Astrocyte (in vitro differentiated cells and primary cell): ENCODE data around the gene PEX5L. TPM values are rescaled to one million over a fixed set of nuclear protein-coding genes. Genes with fewer than 3 reads are reported as not detected.

Experiments used
- DNase-seq: peaks from one replicate; pipeline ENCODE4 v3.0.0-alpha.2; 2010; ENCODE audit warnings: low read depth
- FAIRE-seq: peaks from 2 replicates; lab custom pipeline; 2011; peaks lifted over from hg19 to GRCh38; lab: Jason Lieb, UNC
- H2AFZ ChIP-seq: 2 replicates; pipeline ENCODE4 v1.6.0; 2012; ENCODE audit warnings: low read depth, low read length, inconsistent platforms
- H3K27ac ChIP-seq: 2 replicates; pipeline ENCODE4 v1.5.1; 2011; ENCODE audit warnings: low read depth, low read length, inconsistent platforms
- H3K27me3 ChIP-seq: 2 replicates; pipeline ENCODE4 v1.6.0; 2011; ENCODE audit warnings: low read length, inconsistent platforms; ENCODE audit not compliant: insufficient read depth
- H3K36me3 ChIP-seq: 2 replicates; pipeline ENCODE4 v1.5.1; 2011; ENCODE audit warnings: low read length, inconsistent platforms; ENCODE audit not compliant: insufficient read depth
- H3K4me1 ChIP-seq: 2 replicates; pipeline ENCODE4 v1.5.1; 2011; ENCODE audit warnings: low read length, inconsistent platforms; ENCODE audit not compliant: insufficient read depth
- H3K4me2 ChIP-seq: 2 replicates; pipeline ENCODE4 v1.6.0; 2012; ENCODE audit warnings: low read length, inconsistent platforms
- H3K4me3 ChIP-seq: 2 replicates; pipeline ENCODE4 v1.5.1; 2011; ENCODE audit warnings: low read depth, mild to moderate bottlenecking, low read length, inconsistent platforms; ENCODE audit not compliant: insufficient read depth
- H3K79me2 ChIP-seq: 2 replicates; pipeline ENCODE4 v1.6.0; 2012; ENCODE audit warnings: mild to moderate bottlenecking, low read length, inconsistent platforms; ENCODE audit not compliant: insufficient read depth
- H3K9ac ChIP-seq: 2 replicates; pipeline ENCODE4 v1.6.0; 2012; ENCODE audit warnings: mild to moderate bottlenecking, low read length, inconsistent platforms
- H3K9me3 ChIP-seq: 2 replicates; pipeline ENCODE4 v1.5.1; 2012; ENCODE audit warnings: low read depth, mild to moderate bottlenecking, low read length, inconsistent platforms; ENCODE audit not compliant: insufficient read depth
- H4K20me1 ChIP-seq: 2 replicates; pipeline ENCODE4 v1.6.0; 2012; ENCODE audit warnings: low read length, inconsistent platforms; ENCODE audit not compliant: insufficient read depth
- H3K27ac Mint-ChIP-seq: one replicate; pipeline ENCODE4 v1.8.0; 2021; ENCODE audit warnings: mild to moderate bottlenecking, mixed read lengths; ENCODE audit not compliant: unreplicated experiment
- H3K27me3 Mint-ChIP-seq: one replicate; pipeline ENCODE4 v1.8.0; 2021; ENCODE audit warnings: low read depth, mixed read lengths; ENCODE audit not compliant: unreplicated experiment
- H3K36me3 Mint-ChIP-seq: one replicate; pipeline ENCODE4 v1.8.0; 2021; ENCODE audit warnings: low read depth, mixed read lengths; ENCODE audit not compliant: unreplicated experiment
- H3K4me1 Mint-ChIP-seq: one replicate; pipeline ENCODE4 v1.8.0; 2021; ENCODE audit warnings: low read depth, mixed read lengths; ENCODE audit not compliant: unreplicated experiment
- H3K4me3 Mint-ChIP-seq: one replicate; pipeline ENCODE4 v1.8.0; 2021; ENCODE audit warnings: mild to moderate bottlenecking, moderate library complexity, mixed read lengths; ENCODE audit not compliant: unreplicated experiment
- H3K9me3 Mint-ChIP-seq: one replicate; pipeline ENCODE4 v1.8.0; 2021; ENCODE audit warnings: mild to moderate bottlenecking, mixed read lengths; ENCODE audit not compliant: unreplicated experiment
- CTCF ChIP-seq: IDR thresholded peaks from 2 replicates; pipeline ENCODE4 v1.5.1; 2011; ENCODE audit warnings: low read depth, mild to moderate bottlenecking, inconsistent platforms, low read length, moderate library complexity; ENCODE audit not compliant: insufficient read depth
- EZH2 ChIP-seq: IDR thresholded peaks from 2 replicates; pipeline ENCODE4 v1.6.1; 2012; ENCODE audit warnings: mild to moderate bottlenecking, low read length, inconsistent platforms; ENCODE audit not compliant: insufficient read depth
- total RNA-seq: library from RNA; stranded (reverse); gene quantifications from 2 replicates; pipeline ENCODE4 v1.2.1, GENCODE V29; 2021

The PEX5L gene
- total RNA-seq, 1 donor from 2014 or later = 0.43 TPM

- Histone ChIP-seq H3K4me2 (no peak overlapping the region), H3K9me3 (no peaks in the 10 kb centered on the region), H4K20me1 (no peaks in the 10 kb centered on the region), H3K36me3 (no peaks in the 10 kb centered on the region), H3K4me1 (peaks cover 10% of the 10 kb centered on the region), H3K9ac (no peak overlapping the region), H3K79me2 (no peaks in the 10 kb centered on the region), H3K27me3 (no peaks in the 10 kb centered on the region), H3K4me3 (no peak overlapping the region), H2AFZ (no peak overlapping the region), H3K27ac (no peak overlapping the region)
- Mint-ChIP-seq H3K9me3 (no peaks in the 10 kb centered on the region), H3K36me3 (no peaks in the 10 kb centered on the region), H3K27me3 (no peaks in the 10 kb centered on the region), H3K4me3 (no peak overlapping the region), H3K27ac (no peak overlapping the region), H3K4me1 (peaks cover 10% of the 10 kb centered on the region)
- FAIRE-seq (no peak), DNase-seq (no peak)
- TF ChIP-seq CTCF (no peak), EZH2 (no peak)
Measured at GRCh38 chr3:179809639-179810038, 227.1 kb downstream of the PEX5L start.

GRCh38 chr3:179807588-179807987, 229.1 kb downstream of the PEX5L start:
- H3K4me1 Mint-ChIP-seq = peaks cover 10% of the 10 kb centered on the region
- Histone ChIP-seq H3K9ac (no peak overlapping the region), H2AFZ (no peak overlapping the region), H3K4me1 (peaks cover 10% of the 10 kb centered on the region), H3K27ac (no peak overlapping the region), H3K4me2 (no peak overlapping the region), H4K20me1 (no peaks in the 10 kb centered on the region), H3K27me3 (no peaks in the 10 kb centered on the region), H3K9me3 (no peaks in the 10 kb centered on the region), H3K4me3 (no peak overlapping the region), H3K79me2 (no peaks in the 10 kb centered on the region), H3K36me3 (no peaks in the 10 kb centered on the region)
- no peak overlapping the region for H3K4me3 Mint-ChIP-seq
- no peaks in the 10 kb centered on the region for H3K27me3 Mint-ChIP-seq
- TF ChIP-seq CTCF (no peak), EZH2 (no peak)
- no peaks in the 10 kb centered on the region for H3K36me3 Mint-ChIP-seq
- FAIRE-seq (no peak), DNase-seq (no peak)
- H3K27ac Mint-ChIP-seq = no peak overlapping the region
- no peaks in the 10 kb centered on the region for H3K9me3 Mint-ChIP-seq

- Mint-ChIP-seq H3K9me3 (no peaks in the 10 kb centered on the region), H3K4me3 (no peak overlapping the region), H3K27ac (no peak overlapping the region), H3K36me3 (no peaks in the 10 kb centered on the region), H3K27me3 (no peaks in the 10 kb centered on the region), H3K4me1 (peaks cover 9% of the 10 kb centered on the region)
- Histone ChIP-seq H3K4me3 (no peak overlapping the region), H3K27ac (no peak overlapping the region), H3K9me3 (no peaks in the 10 kb centered on the region), H3K4me2 (no peak overlapping the region), H4K20me1 (no peaks in the 10 kb centered on the region), H3K36me3 (no peaks in the 10 kb centered on the region), H3K79me2 (no peaks in the 10 kb centered on the region), H3K9ac (no peak overlapping the region), H2AFZ (no peak overlapping the region), H3K27me3 (no peaks in the 10 kb centered on the region), H3K4me1 (peaks cover 3% of the 10 kb centered on the region)
- TF ChIP-seq CTCF = no peak
- TF ChIP-seq EZH2 = no peak
- FAIRE-seq (no peak), DNase-seq (no peak)
Measured at GRCh38 chr3:179806177-179806576, 230.6 kb downstream of the PEX5L start.
